Stimulated activated naive CD4-positive, alpha-beta T cell treated with Interleukin-2 at 50 U/mL for 16 hours (primary cell): ENCODE results near the gene SYNE2.

Source experiments
- DNase-seq: peaks from one replicate; lab custom pipeline; 2025; lab: John Stamatoyannopoulos, UW

SYNE2 gene

DNA sequence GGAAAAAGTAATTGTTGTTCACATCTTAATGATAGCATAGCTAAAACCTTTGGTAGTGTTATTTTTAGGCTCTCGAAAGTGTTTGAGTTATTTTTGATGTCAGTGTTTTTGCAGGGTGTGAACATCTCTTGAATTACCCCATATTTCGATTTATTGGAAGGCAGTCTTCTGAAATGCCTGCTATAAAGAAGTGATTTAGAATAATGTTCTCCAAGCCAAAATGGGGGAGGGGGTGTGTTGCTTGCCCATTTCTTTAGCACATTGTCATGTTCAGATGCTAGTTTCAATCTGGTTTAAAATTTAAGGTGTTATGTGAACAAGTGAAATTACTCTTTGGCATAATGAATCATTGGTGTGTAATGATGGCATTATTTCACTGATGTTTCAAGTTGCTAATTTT, 110.6 kb downstream of the SYNE2 start:
- DNase-seq: no peak

DNA sequence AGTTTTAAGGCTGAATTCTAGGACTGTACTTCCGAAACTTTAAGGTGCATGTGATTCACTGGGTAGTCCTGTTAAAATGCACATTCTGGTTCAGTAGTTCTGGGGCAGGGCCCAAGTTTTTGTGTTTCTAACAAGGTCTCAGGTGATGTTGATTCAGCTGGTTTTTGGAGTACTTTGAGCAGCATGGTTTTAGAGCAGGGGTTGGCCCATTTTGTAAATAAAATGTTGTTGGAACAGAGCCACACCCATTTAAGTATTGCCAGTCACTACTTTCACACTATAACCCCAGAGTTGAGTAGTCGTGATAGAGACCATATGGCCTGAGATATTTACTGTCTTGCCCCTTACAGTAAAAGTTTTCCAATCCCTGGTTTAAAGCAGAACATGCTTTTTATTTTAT, 111.3 kb downstream of the SYNE2 start:
- DNase-seq: no peak

DNA sequence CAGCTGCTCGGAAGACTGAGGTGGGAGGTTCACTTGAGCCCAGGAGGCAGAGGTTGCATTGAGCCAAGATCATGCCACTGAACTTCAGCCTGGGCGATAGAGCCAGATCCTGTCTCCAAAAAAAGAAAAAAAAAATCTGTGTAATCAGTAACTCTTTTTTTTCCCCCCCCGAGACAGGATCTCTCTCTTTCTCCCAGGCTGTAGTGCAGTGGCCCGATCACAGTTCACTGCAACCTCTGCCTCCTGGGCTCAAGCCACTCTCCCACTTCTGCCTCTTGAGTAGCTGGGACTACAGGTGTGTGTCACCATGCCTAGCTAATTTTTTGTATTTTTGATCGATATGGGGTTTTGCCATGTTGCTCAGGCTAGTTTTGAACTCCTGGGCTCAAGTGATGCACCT, 113.6 kb downstream of the SYNE2 start:
- no peak for DNase-seq

DNA sequence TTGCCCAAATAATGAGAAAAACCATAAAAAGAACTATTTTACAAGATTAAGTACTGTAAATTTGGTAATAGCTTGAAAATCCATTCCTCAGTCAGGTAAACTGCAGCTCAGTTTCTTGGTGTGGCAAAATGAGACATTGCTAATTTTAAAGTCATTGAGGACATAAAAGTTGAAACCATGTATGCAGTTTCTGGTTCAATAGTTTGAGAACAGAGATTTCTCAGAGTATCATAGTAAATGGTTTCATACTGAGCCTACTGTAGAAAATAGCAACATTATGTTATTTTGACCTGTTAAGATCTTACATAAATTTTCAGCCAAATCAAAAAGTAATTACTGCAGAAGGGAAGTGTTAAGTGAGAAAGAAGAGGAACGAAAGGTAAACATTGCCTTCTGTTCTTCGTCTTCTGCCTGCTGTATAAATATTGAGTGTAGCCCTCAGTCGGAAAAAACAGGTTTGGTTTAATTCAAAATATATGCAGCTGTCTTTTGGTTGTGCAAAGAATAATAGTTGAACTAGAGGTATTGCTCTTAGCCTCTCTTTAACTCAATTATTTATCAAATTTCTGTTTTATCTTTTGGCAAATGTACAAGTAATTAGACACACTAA, 119.6 kb downstream of the SYNE2 start:
- DNase-seq: no peak

DNA sequence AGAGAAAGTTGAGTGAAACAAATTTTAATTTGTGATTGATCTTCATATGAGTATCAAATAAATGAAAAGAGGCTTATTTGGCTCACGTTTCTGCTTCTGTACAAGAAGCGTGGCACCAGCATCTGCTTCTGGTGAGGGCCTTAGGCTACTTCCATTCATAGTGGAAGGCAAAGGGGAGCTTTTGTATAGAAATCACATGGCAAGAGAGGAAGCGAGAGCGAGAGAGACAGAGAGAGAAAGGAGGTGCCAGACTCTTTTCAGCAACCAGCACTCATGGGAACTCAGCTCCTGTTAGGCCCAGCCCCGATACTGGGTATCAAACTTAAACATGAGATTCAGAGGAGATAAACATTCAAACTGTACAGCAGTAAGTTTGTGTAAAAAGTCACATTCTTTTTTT, 121.4 kb downstream of the SYNE2 start:
- DNase-seq: no peak

DNA sequence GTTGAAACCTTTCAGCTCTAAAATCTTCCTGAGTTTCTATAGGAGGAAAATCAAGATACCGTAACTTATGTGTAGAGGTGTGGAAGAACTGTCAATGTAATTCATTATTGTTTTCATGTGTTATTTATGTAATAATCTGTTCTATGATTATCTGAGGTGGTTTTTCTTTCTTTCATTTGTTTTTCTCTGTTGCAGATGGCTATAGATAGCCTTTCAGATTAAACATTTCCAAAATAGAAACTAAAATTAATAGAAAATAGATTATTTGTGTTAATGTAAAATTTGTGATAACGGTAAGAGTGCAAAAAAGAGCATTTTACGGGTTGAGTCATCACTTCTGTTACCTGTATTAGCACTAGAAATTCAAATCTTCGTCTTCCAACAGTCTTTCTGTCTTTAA, 128.8 kb downstream of the SYNE2 start:
- no peak for DNase-seq

DNA sequence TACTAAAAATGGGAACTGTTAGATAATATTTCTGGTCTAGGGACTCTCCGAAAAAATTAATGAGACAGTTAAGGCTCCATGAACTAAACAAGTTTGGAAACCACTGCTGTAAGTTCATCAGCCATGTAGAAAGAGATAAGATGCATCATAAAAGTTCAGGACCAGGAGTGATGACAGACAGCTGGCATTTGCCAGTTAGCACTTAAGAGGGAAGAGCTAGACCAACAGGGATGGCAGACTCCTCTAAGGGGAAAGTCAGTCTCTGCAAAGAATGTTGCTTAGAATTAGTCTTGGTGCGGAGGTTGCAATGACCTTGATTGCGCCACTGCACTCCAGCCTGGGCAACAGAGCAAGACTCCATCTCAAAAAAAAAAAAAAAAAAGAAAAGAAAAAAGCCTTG, 129.4 kb downstream of the SYNE2 start:
- DNase-seq: no peak

DNA sequence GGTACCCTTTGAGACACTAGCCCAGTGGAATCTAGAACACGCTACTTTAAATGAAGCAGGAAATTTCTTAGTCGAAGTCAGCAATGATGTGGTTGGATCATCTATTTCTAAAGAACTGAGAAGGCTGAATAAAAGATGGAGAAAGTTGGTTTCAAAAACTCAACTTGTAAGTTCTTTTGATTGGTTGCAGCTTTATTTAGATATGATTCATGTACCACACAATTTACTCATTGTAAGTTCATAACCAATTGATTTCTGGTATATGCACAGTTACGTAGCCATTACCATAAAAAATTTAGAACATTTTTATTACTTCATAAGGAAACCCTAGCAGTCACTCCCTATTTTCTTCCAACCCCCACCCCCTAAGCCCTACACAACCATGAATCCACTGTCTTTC, 129.8 kb downstream of the SYNE2 start:
- no peak for DNase-seq

DNA sequence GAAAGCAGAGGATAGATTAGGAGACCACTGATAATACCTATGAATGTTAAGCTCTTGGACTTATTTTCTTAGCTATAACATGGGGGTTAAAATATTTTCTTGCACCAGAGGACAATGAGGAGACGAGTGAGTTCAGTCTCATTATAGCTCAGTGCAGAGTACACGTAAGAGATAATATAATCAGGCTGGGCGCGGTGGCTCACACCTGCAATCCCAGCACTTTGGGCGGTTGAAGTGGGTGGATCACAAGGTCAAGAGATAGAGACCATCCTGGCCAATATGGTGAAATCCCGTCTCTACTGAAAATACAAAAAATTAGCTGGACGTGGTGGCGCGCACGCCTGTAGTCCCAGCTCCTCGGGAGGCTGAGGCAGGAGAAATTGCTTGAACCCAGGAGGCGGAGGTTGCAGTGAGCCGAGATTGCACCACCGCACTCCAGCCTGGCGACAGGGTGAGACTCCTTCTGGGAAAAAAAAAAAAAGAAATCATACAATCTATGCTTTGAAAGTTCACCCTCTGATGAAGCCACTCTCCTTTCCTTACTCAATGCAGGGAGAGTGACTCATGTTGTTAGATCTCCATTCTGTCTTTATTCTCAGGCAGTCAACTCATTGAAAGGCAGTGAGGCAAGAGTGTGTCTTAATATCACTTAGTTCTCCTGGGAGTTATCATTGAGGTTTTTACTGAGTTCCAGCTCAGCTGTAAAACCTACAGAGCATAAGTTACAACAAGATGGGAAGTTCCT, 134.2 kb downstream of the SYNE2 start:
- no peak for DNase-seq

DNA sequence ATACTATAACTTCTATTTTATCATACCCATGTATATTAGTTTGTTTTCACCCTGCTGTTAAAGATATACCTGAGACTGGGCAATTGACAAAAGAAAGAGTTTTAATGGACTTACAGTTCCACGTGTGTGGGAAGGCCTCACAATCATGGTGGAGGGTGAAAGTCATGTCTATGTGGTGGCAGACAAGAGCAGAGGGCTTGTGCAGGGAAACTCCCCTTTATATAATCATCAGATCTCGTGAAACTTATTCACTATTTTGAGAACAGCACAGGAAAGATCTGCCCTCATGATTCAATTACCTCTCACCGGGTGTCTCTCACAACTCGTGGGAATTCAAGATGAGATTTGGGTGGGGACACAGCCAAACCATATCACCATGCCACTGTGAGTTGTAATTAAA, 135.8 kb downstream of the SYNE2 start:
- no peak for DNase-seq

DNA sequence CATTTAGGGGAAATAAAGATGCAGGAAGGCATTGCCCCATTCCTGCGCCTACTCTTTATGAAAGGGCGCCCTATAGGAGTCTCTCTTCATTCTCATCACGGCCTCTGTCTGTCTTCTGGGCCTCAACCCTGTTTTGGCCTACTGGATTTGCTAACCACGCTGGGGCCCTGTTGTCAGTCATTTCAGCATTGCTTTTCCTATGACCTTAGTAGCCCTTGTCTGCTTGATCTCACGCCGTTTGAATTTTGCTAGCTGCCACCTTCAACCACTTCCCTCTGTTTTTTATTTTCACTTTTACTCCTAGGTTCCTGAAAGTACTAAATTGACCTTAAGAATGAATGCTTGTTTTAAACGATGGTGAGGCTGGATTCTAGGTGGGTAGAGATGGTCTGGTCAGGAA, 139.0 kb downstream of the SYNE2 start:
- no peak for DNase-seq

DNA sequence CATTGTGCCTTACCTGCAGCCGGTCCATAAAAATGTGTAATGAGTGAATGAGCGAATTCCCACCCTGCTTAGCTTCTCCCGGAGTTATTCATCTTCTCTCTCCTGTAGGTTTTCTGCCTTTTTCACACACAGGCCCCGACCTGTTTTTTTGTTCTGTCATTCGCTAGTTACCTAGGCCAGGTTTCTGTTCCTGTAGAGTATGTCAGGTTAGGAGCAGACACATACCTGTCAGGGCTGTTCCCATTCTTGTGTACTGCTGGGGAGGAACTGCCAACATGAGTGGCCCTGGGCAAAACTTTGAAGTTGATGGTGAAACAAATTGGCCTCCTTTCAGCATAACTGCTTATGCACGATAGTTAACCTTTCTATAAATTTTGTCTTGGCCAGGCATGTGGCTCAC, 140.1 kb downstream of the SYNE2 start:
- no peak for DNase-seq

DNA sequence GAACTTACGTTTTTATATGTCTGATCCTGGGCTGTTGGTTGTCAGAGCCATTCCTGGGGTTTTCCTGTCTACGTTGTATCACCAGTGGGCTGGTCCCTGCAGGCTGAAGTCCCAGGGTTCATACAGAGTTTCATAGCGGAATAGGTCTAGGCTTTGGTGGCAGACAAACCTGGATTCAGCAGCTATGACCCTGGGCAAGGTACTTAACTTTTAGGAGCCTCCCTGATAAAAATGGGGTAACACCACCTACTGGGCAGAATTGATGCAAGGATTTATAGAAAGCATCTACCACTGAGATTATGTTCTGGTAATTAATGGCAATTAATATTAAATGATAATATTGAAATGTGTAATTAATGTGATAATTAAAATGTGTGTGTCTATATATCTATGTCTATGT, 141.2 kb downstream of the SYNE2 start:
- DNase-seq: no peak

DNA sequence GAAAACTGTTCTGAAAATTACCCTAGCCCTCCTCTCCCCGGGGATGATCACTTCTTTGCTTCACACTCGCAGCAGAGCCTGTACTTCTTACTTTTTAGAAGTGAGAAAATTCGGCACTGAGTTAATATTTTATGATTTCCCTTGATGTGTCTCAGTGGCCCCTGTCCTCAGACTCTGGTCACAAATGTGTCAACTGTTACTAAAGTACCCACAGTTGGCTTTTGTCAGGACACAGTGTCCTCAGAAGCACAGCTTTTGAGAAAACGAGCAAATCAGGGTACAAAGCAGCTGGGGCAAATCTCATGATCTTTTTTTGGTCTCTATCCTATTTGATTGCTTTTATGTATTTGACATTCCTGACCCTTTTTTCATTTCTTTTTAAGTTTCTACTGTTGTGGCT, 142.5 kb downstream of the SYNE2 start:
- DNase-seq: no peak

DNA sequence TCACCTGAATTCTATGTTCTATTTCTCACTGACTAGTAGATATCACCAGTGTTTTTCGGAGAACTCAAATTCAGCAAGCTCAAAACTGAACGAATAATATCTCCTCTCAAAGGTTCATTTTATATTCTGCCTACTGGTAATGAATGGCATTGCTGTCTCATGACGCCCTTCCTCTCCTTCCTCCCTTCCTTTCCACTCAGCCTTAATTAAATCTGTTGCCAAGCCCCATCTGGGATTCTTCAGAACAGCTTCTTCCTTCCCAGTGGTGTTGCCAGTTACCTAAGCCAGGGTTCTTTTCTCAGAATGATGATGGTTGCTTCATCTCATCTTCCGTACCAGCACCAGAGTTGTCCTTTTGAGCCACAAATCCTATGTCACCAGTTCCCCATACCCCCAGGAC, 143.2 kb downstream of the SYNE2 start:
- DNase-seq: no peak

DNA sequence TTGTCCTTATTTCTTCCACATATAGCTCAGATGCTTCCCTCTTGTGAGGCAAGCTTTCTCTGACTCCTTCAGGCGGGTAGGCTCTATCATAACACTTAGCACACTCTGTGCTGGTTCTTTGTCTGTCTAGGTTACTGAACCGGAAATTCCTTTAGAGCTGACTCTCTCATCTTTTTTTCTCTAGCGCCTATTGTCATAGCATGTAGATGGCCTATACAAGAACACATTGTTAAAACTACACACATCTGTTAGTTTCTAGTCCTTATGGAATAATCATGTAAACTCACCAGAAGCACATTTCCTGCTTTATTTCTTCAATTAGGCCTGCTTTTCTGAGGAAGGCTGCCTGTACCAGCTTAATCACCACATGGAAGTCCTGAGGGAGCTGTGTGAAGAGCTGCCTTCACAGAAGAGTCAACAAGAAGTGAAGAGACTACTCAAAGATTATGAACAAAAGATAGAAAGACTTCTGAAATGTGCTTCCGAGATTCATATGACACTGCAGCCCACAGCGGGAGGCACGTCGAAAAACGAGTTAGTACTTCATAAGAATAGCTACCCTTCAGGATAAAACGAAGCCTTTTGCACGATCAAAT, 143.9 kb downstream of the SYNE2 start:
- no peak for DNase-seq

DNA sequence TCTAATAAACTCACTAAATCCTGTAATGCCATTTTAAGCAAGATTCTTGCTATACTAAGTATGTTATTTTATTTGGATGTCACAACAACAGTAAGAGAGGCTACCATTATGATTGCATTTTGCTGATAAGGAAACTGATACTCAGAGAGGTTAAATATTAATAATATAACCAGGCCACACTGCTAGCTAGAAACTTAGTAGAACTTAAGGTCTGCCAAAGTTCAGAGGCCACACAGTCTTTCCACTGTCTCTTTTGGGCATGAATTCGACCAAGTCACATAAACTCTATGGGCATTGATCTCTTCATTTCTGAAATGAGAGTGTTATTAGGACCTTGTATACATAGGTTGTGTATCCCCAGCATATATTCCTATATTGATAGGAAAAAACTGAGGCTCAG, 147.9 kb downstream of the SYNE2 start:
- no peak for DNase-seq

DNA sequence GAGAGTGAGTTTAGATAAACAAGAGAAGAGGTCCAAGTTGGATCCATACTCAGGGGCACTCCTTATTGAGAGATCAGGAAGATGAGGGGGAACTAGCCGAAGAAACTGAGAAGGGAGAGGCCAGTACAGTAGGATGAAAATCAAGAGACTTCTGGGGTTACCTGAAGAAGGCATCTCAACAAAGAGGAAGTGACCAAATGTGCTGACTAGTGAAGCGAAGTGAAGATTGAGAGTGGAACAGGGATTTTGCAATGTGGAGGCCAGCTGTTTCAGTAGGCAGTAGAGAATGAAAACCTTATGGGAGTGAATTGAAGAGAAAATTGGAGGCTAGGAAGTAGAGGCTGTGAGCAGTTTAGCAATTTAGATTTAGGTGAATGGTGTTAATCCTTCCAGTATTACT, 153.0 kb downstream of the SYNE2 start:
- no peak for DNase-seq

DNA sequence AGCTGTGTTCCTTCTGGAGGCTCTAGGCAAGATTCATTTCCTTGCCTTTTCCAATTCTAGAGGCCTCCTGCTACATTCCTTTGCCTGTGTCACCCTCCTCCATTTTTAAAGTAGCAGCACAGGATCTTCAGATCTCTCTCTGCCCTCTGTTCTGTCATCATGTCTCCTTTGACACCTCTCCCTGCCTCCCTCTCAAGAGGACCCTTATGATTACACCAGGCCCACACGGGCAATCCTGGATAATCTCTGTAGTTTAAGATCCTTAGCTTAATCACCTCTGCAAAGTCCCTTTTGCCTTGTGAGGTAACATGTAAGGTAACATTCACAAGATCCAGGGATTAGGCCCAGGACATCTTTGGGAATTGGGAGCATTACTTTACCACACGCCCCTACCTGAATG, 155.2 kb downstream of the SYNE2 start:
- no peak for DNase-seq

DNA sequence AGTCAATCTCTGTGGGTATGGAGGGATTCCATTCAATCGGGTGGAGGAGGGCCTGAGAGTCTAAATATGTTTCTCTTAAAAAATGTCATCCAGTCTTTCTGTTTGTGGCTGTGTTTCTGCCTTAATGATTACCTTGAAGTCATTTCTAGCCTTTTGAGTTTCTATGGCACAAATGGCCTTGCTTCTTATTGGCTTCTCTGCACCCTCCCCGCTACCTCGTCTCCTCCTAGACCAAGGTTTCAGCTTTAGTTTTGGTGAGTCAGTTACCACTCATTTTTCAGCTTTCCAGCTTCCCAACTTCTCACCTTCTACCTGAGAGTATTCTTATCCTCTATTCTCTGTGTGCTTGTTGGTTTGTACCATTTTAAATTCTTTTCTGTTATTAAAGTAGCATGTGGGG, 159.2 kb downstream of the SYNE2 start:
- no peak for DNase-seq

DNA sequence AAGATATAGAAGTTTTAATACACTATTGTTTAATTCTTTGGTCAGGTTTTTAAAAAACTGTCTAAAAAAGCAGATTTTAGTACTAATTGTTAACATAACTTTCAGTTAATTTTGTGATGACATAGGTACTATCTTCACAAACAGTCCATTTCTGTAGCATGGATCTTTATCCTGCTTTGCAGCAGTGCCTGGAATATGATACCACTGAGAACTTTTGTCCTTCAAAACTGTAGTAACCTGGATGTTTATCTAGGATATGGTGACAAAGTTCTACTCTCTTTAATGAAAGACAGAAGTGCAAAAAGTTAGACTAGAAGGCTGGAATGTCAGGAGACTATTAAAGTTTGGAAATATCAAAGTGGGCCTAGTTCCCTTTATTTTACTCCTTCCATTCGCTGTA, 159.9 kb downstream of the SYNE2 start:
- DNase-seq: no peak

DNA sequence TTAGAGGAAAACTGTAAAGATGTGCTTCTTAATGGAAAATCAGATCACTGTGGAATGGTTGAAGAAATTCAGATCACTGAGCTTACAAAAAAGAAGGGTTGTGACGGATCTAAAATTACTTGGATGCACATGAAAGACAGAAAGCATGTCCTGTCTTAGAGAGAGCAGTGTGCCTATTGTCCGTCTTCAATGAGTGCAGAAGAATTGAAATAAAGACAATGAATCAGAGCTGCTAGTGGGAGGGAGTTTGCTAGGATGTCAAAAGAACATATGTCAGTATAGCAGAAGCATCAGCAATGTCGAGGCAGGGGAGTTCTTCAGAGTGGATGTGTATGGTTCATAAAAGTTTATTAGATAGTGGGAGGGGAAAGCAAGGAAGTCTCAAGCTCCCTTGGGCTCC, 172.7 kb downstream of the SYNE2 start:
- no peak for DNase-seq

DNA sequence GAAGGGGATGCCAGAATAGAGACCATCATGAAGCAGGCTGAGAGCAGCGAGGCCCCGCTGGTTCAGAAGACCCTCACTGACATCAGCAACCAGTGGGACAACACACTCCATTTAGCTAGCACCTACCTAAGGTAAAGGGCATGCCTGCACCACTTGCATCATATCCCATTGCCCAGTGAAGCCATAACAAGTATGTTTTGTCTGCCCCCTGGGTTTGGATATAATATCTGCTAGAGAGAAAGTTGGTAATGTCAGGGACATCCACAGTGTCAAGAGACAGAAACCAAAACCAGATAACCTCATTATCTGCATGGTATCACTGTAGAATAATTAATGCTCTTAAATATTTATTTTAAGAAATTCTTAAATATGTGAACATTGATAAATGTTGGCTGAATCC, 173.8 kb downstream of the SYNE2 start:
- no peak for DNase-seq

DNA sequence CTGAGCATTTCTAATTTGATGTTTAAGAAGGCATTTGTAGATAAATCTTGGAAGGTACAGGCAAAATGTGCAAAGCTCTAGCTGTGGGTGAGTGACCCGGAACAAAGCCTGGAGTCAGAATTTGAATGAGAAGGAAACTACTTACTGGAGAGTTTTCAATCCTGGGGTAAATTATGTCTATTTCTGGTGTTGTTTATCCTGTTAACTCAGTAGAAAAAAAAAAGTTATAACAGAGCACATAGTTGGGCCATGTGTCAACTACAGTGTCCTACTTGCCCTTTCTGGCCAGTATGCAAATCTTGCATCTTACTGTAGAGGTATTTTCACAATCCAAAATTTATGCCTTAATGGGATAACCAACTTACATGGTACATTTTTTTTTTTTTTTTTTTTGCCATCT, 182.3 kb downstream of the SYNE2 start:
- no peak for DNase-seq
